HL-60 (cell line): ENCODE data around the gene CERKL.

ENCODE experiments used
- DNase-seq, 2 experiments: peaks; one replicate each; pipeline ENCODE4 v3.0.0-alpha.2; 2010 to 2020; ENCODE audit warnings: low read depth in 1 of 2, low spot score in 1 of 2
- H3K27ac ChIP-seq: fragments of 250-450 bp; sonication (Bioruptor Pico); replicated peaks from 2 replicates; pipeline ENCODE4 v1.5.1; 2020; ENCODE audit warnings: mild to moderate bottlenecking, moderate library complexity
- H3K27me3 ChIP-seq: fragments of 250-450 bp; sonication (Bioruptor Pico); 2 replicates; pipeline ENCODE4 v1.5.1; 2021; ENCODE audit warnings: mild to moderate bottlenecking, moderate library complexity; ENCODE audit not compliant: insufficient read depth, poor library complexity, severe bottlenecking
- H3K4me3 ChIP-seq: replicated peaks from 2 replicates; pipeline ENCODE4 v1.5.1; 2011; ENCODE audit warnings: mild to moderate bottlenecking, control low read depth, low read length; ENCODE audit not compliant: insufficient read depth
- CTCF ChIP-seq: IDR thresholded peaks from one replicate; pipeline ENCODE4 v1.5.1; 2011; ENCODE audit warnings: low read length, control low read depth, inconsistent platforms; ENCODE audit not compliant: insufficient read depth
- GABPA ChIP-seq: IDR thresholded peaks from 2 replicates; pipeline ENCODE4 v1.6.1; 2012; ENCODE audit warnings: low read depth
- POLR2AphosphoS5 ChIP-seq: IDR thresholded peaks from 2 replicates; pipeline ENCODE4 v1.6.1; 2012; ENCODE audit warnings: low read depth
- REST ChIP-seq: IDR thresholded peaks from 2 replicates; pipeline ENCODE4 v1.6.1; 2012; ENCODE audit warnings: low read depth; ENCODE audit not compliant: insufficient replicate concordance
- SPI1 ChIP-seq: IDR thresholded peaks from 2 replicates; pipeline ENCODE4 v1.6.1; 2012; ENCODE audit warnings: low read depth, mild to moderate bottlenecking, borderline replicate concordance

CERKL gene

GRCh38 chr2:181680937-181681811, 24.3 kb upstream of the CERKL start:
- H3K4me3 ChIP-seq, result peak overlapping the region; percentile 1
- no peak overlapping the region for H3K27ac ChIP-seq
- H3K27me3 ChIP-seq, result peaks cover 75% of the 10 kb centered on the region
- DNase-seq, result no peak
- TF ChIP-seq SPI1 (no peak), CTCF (no peak), POLR2AphosphoS5 (no peak)

- Histone ChIP-seq H3K27me3 (peaks cover 67% of the 10 kb centered on the region), H3K27ac (no peak within 1 kb of the TSS), H3K4me3 (peak within 1 kb of the TSS; percentile 1)
- DNase-seq, result no peak
- no peak for TF ChIP-seq GABPA
- TF ChIP-seq REST, result no peak
- no peak for TF ChIP-seq SPI1
- no peak for TF ChIP-seq CTCF
- no peak for TF ChIP-seq POLR2AphosphoS5
Observed at GRCh38 chr2:181680055-181680936, 23.4 kb upstream of the CERKL start, which contains the start of gene NEUROD1. Gene NEUROD1, minus strand, starts transcription at chr2:181680517. Its CDS starts 1,657 bp downstream, at chr2:181678860.

GRCh38 chr2:181679544-181679979, 22.7 kb upstream of the CERKL start:
- H3K27me3 ChIP-seq, result peaks cover 65% of the 10 kb centered on the region
- no peak for DNase-seq
- TF ChIP-seq CTCF (no peak), POLR2AphosphoS5 (no peak), GABPA (no peak), SPI1 (no peak), REST (no peak)
- H3K27ac ChIP-seq, result no peak overlapping the region
- no peak overlapping the region for H3K4me3 ChIP-seq
